Upper lobe of left lung (tissue), 6 donors: ENCODE data around the gene ACBD6. TPM values are rescaled to one million over a fixed set of nuclear protein-coding genes. Genes with fewer than 3 reads are reported as not detected.

ENCODE experiments used
- ATAC-seq, 2 donors: fragments of 200-7000 bp; cut with Tn5 transposase; one replicate each; pipeline ENCODE4 v1.9.1; 2022; ENCODE audit warnings: mild to moderate bottlenecking in 2 of 2, moderate library complexity in 2 of 2; ENCODE audit not compliant: low FRiP score in 2 of 2
- DNase-seq, 2 donors: peaks; one replicate each; pipeline ENCODE4 v3.0.0-alpha.2; 2019 to 2020
- H3K27ac ChIP-seq, 4 donors: fragments of 200-600 bp; sonication (generic); one replicate each; pipeline ENCODE4 v1.5.1; 2016 to 2019
- H3K27me3 ChIP-seq, 4 donors: fragments of 200-600 bp; sonication (generic); one replicate each; pipeline ENCODE4 v1.5.1; 2017 to 2019
- H3K36me3 ChIP-seq, 4 donors: fragments of 200-600 bp; sonication (generic); one replicate each; pipeline ENCODE4 v1.5.1; 2016 to 2019
- H3K4me1 ChIP-seq, 4 donors: fragments of 200-600 bp; sonication (generic); one replicate each; pipeline ENCODE4 v1.5.1; 2018 to 2019
- H3K4me3 ChIP-seq, 4 donors: fragments of 200-600 bp; sonication (generic); one replicate each; pipeline ENCODE4 v1.5.1; 2017 to 2019; ENCODE audit warnings: mild to moderate bottlenecking in 2 of 4, moderate library complexity in 1 of 4
- H3K9me3 ChIP-seq, 4 donors: fragments of 200-600 bp; sonication (generic); one replicate each; pipeline ENCODE4 v1.5.1; 2018 to 2019
- EP300 ChIP-seq, 4 donors: sonication (generic); formaldehyde crosslinking; IDR thresholded peaks; one replicate each; pipeline ENCODE4 v1.5.1; 2017; ENCODE audit warnings: antibody characterized with exemption in 4 of 4, control low read depth in 2 of 4
- POLR2A ChIP-seq, 4 donors: fragments of 450-650 bp; IDR thresholded peaks; one replicate each; pipeline ENCODE4 v1.5.1; 2016 to 2017; ENCODE audit warnings: antibody characterized with exemption in 4 of 4, mild to moderate bottlenecking in 2 of 4
- POLR2AphosphoS5 ChIP-seq, 2 donors: sonication (generic); formaldehyde crosslinking; IDR thresholded peaks; one replicate each; pipeline ENCODE4 v1.5.1; 2017; ENCODE audit warnings: antibody characterized with exemption in 2 of 2
- WGBS, 2 donors: methylation state at CpG; one replicate each; pipeline ENCODE4 v1.1.5; 2017 to 2018; 5-methylcytosine and 5-hydroxymethylcytosine counted together
- total RNA-seq, 6 donors: library from RNA; depleted of rRNA in 4 of 6; stranded (reverse); fragments of >200 nt in 4 of 6; gene quantifications; one replicate each; pipeline versions ENCODE4 v1.1.0 to v1.2.1, GENCODE V29; 2016 to 2021
- TF ChIP-seq, protein P1 (sequence below), 6 experiments: fragments of 450-650 bp in 4 of 6; fragments of 200-600 bp in 2 of 6; sonication (generic) in 2 of 6; IDR thresholded peaks; one replicate each; pipeline ENCODE4 v1.5.1; 2016 to 2019; ENCODE audit warnings: antibody characterized with exemption in 6 of 6
- donor health status: DM: no; HTN: no; CAD: no; lungs with moderate emphysema.
- donor health status: DM: no; HTN: yes; CAD: no; lungs with severe emphysema.

ACBD6 gene
- total RNA-seq, 6 donors from 2014 or later = 24.9 to 72.3 (median 51.5) TPM

DNA sequence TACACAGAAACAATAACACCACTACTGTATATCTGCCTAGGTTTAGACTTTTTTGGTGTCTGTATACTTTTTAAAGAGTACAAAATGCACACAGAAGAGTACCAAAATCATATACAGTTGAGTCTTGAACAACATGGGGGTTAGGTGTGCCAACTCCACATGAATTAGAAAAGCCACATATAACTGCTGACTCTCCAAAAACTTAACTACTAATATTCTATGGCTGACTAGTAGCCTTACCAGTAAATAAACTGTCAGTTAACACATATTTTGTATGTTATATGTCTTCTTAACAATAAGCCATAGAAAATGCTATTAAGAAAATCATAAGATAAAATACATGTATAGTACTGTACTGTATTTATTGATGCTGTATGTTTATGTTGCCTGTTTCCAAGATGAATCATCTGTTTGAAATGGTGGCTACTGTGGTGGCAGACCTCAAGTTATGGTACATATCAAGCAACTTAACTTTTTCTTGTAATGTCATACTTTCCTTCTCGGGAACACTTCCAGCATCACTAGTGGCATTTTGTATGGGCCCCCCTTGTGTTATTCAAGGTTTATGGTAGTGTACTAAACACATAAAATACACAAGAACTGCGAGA is 201.1 kb downstream of the ACBD6 start:
- TF ChIP-seq EP300 (IDR thresholded peaks at IDR 0.05) = no peak
- no peak for TF ChIP-seq POLR2AphosphoS5 (IDR thresholded peaks at IDR 0.05)
- TF ChIP-seq POLR2A (IDR thresholded peaks at IDR 0.05) = no peak
- TF ChIP-seq, protein P1, sequence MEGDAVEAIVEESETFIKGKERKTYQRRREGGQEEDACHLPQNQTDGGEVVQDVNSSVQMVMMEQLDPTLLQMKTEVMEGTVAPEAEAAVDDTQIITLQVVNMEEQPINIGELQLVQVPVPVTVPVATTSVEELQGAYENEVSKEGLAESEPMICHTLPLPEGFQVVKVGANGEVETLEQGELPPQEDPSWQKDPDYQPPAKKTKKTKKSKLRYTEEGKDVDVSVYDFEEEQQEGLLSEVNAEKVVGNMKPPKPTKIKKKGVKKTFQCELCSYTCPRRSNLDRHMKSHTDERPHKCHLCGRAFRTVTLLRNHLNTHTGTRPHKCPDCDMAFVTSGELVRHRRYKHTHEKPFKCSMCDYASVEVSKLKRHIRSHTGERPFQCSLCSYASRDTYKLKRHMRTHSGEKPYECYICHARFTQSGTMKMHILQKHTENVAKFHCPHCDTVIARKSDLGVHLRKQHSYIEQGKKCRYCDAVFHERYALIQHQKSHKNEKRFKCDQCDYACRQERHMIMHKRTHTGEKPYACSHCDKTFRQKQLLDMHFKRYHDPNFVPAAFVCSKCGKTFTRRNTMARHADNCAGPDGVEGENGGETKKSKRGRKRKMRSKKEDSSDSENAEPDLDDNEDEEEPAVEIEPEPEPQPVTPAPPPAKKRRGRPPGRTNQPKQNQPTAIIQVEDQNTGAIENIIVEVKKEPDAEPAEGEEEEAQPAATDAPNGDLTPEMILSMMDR (IDR thresholded peaks at IDR 0.05) = no peak
- H3K27ac ChIP-seq = no peak overlapping the region
- no peaks in the 10 kb centered on the region for H3K27me3 ChIP-seq
- DNase-seq = no peak
- no peak for ATAC-seq
- no peak overlapping the region for H3K4me3 ChIP-seq
- 87 to 94% methylated on average over 2 of the region's 2 CpGs for WGBS, 2 donors
- peaks cover 0 to 2% (median 0%) of the 10 kb centered on the region in 4 donors for H3K9me3 ChIP-seq
- no peaks in the 10 kb centered on the region for H3K4me1 ChIP-seq
- no peaks in the 10 kb centered on the region for H3K36me3 ChIP-seq

DNA sequence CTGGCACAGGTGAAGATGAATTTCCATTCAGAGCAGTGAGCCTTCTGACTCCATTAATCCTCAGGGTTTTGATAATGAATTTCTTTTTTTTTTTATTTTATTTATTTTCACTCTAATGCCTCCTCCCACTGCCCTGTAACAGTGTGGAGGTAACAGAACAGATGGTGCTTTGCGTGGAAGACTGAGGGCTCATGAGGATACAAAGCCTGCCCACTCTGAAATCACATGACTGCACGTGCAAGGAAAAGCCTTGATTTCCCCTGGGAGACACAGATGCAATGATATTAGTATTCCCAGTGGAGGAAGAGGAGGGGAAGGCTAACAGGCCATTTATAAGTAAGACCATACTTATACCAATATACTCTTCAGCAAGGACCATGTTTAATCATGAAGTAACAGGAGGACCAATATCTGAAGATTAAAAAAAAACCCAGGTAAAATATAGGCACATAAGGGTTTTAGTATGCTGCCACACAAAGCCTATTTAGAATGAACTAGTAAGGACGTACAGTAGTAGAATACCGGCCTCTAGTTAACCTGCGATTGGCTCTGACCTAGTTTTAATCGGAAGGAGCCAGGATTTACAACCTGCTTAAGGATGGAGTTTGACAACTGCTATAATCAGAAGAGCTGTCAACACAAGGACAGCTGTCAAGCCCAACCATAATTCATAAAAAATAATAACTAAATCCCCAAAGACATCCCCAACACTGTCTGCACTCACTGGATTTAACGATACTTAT is 202.7 kb downstream of the ACBD6 start:
- Histone ChIP-seq H3K27me3 (no peaks in the 10 kb centered on the region), H3K27ac (no peak overlapping the region), H3K36me3 (no peaks in the 10 kb centered on the region), H3K4me1 (no peaks in the 10 kb centered on the region), H3K9me3 (no peaks in the 10 kb centered on the region), H3K4me3 (no peak overlapping the region)
- ATAC-seq (no peak), DNase-seq (no peak)
- TF ChIP-seq EP300 (IDR thresholded peaks at IDR 0.05) (no peak), POLR2A (IDR thresholded peaks at IDR 0.05) (no peak), POLR2AphosphoS5 (IDR thresholded peaks at IDR 0.05) (no peak)
- TF ChIP-seq, protein P1 (IDR thresholded peaks at IDR 0.05) = no peak
- 88 to 93% methylated on average over 7 of the region's 7 CpGs for WGBS, 2 donors

DNA sequence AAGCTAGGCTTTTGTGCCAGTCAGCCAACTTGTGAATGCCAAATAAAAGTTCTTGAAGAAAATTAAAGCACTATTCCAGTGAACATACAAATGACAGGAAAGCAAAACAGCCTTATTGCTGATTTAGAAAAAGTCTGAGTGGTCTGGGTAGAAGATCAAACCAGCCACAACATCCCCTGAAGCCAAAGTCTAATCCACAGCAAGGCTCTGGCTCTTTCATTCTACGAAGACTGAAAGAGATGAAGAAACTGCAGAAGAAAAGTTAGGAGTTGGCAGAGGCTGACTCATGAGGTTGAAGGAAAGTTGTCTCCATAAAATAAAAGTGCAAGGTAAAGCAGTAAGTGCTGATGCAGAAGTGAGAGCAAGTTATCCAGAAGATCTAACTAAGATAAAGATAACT is 206.4 kb downstream of the ACBD6 start:
- Histone ChIP-seq H3K4me1 (no peaks in the 10 kb centered on the region), H3K27ac (no peak overlapping the region), H3K36me3 (no peaks in the 10 kb centered on the region), H3K4me3 (no peak overlapping the region), H3K27me3 (no peaks in the 10 kb centered on the region), H3K9me3 (no peaks in the 10 kb centered on the region)
- DNase-seq (no peak), ATAC-seq (no peak)
- no peak for TF ChIP-seq POLR2A (IDR thresholded peaks at IDR 0.05)
- 88 to 93% methylated on average over 1 of the region's 1 CpG for WGBS, 2 donors

DNA sequence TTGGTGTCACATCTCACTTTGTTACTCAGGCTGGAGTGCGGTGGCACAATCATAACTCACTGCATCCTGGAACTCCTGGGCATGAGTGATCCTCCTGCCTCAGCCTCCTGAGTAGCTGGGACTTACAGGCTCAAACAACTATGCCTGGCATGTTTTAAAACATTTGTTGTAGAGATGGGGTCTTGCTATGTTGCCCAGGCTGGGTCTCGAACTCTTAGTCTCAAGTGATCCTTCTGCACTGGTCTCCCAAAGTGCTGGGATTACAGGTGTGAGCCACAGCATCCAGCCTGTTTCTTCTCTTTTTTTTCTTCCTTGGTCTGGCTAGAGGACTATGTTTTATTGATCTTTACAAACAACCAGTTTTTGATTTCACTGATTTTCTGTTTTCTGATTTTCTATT is 207.7 kb downstream of the ACBD6 start:
- DNase-seq (no peak), ATAC-seq (no peak)
- no peak overlapping the region for H3K27ac ChIP-seq
- no peaks in the 10 kb centered on the region for H3K4me1 ChIP-seq
- H3K4me3 ChIP-seq = no peak overlapping the region
- no peaks in the 10 kb centered on the region for H3K36me3 ChIP-seq
- no peak for TF ChIP-seq POLR2AphosphoS5 (IDR thresholded peaks at IDR 0.05)
- WGBS, 2 donors = 93% methylated on average over 2 of the region's 2 CpGs
- no peaks in the 10 kb centered on the region for H3K9me3 ChIP-seq
- H3K27me3 ChIP-seq = no peaks in the 10 kb centered on the region

- Histone ChIP-seq H3K9me3 (no peaks in the 10 kb centered on the region), H3K36me3 (peaks cover 0 to 13% (median 0%) of the 10 kb centered on the region in 4 donors), H3K4me3 (no peak overlapping the region), H3K4me1 (no peaks in the 10 kb centered on the region), H3K27me3 (no peaks in the 10 kb centered on the region), H3K27ac (no peak overlapping the region)
- no peak for ATAC-seq
- TF ChIP-seq POLR2A (IDR thresholded peaks at IDR 0.05) (no peak), POLR2AphosphoS5 (IDR thresholded peaks at IDR 0.05) (no peak), EP300 (IDR thresholded peaks at IDR 0.05) (no peak)
- TF ChIP-seq, protein P1 (IDR thresholded peaks at IDR 0.05) = no peak
- no peak for DNase-seq
- 72 to 77% methylated on average over 1 of the region's 1 CpG for WGBS, 2 donors
Measured at GRCh38 chr1:180291004-180291403, 211.4 kb downstream of the ACBD6 start.
